Upper lobe of left lung (tissue), 4 donors: ENCODE data around the gene ZNF76.

Source experiments
- CTCF ChIP-seq, 6 experiments: fragments of 450-650 bp in 4 of 6; fragments of 200-600 bp in 2 of 6; sonication (generic) in 2 of 6; IDR thresholded peaks; one replicate each; pipeline ENCODE4 v1.5.1; 2016 to 2019; ENCODE audit warnings: antibody characterized with exemption in 6 of 6
- POLR2A ChIP-seq, 4 donors: fragments of 450-650 bp; IDR thresholded peaks; one replicate each; pipeline ENCODE4 v1.5.1; 2016 to 2017; ENCODE audit warnings: antibody characterized with exemption in 4 of 4, mild to moderate bottlenecking in 2 of 4

GRCh38 chr6:35243386-35243958 is 16.1 kb upstream of the ZNF76 start:
- TF ChIP-seq CTCF (IDR thresholded peaks at IDR 0.05) = no peak
- no peak for TF ChIP-seq POLR2A (IDR thresholded peaks at IDR 0.05)
